WTC11 (cell line): ENCODE results near the gene PEX16. TPM values are rescaled to one million over a fixed set of nuclear protein-coding genes. Genes with fewer than 3 reads are reported as not detected.

ENCODE experiments used
- ATAC-seq: fragments of 200-7000 bp; cut with Tn5 transposase; 2 replicates; pipeline ENCODE4 v1.10.0; 2021; ENCODE audit warnings: mild to moderate bottlenecking, moderate library complexity
- CTCF ChIA-PET: fragments of 300-600 bp; sonication (Branson Sonifier 250); formaldehyde crosslinking; loops from one replicate; lab custom pipeline; 2021; ENCODE audit warnings: antibody characterized with exemption; lab: Charles Lee
- POLR2A ChIA-PET: fragments of 350-600 bp; sonication (Branson Sonifier 250); formaldehyde crosslinking; loops from one replicate; lab custom pipeline; 2021; ENCODE audit warnings: antibody characterized with exemption; lab: Charles Lee
- DNase-seq: peaks from one replicate; pipeline ENCODE4 v3.0.0; 2021; ENCODE audit warnings: low spot score
- H3K27ac Mint-ChIP-seq: 2 replicates; pipeline ENCODE4 v1.8.0; 2021; ENCODE audit warnings: mixed read lengths
- H3K27me3 Mint-ChIP-seq: 2 replicates; pipeline ENCODE4 v1.8.0; 2021; ENCODE audit warnings: low read depth, mild to moderate bottlenecking, moderate library complexity, mixed read lengths
- H3K36me3 Mint-ChIP-seq: 2 replicates; pipeline ENCODE4 v1.8.0; 2021; ENCODE audit warnings: mixed read lengths
- H3K4me1 Mint-ChIP-seq: 2 replicates; pipeline ENCODE4 v1.8.0; 2022; ENCODE audit warnings: mixed read lengths
- H3K4me3 Mint-ChIP-seq: 2 replicates; pipeline ENCODE4 v1.8.0; 2021; ENCODE audit warnings: mild to moderate bottlenecking, moderate library complexity, mixed read lengths
- H3K9me3 Mint-ChIP-seq: 2 replicates; pipeline ENCODE4 v1.8.0; 2021; ENCODE audit warnings: mixed read lengths
- ATF1 ChIP-seq: sonication (generic); formaldehyde crosslinking; IDR thresholded peaks from 2 replicates; pipeline ENCODE4 v1.8.1; 2023; ENCODE audit warnings: mild to moderate bottlenecking, moderate library complexity, missing genetic modification reagents
- ATF6 ChIP-seq: sonication (generic); formaldehyde crosslinking; IDR thresholded peaks from 2 replicates; pipeline ENCODE4 v1.8.1; 2023; ENCODE audit warnings: mild to moderate bottlenecking, missing genetic modification reagents
- CBFB ChIP-seq: sonication (generic); formaldehyde crosslinking; IDR thresholded peaks from 2 replicates; pipeline ENCODE4 v1.8.1; 2022; ENCODE audit warnings: mild to moderate bottlenecking, low read depth, missing genetic modification reagents
- CREM ChIP-seq: sonication (generic); formaldehyde crosslinking; IDR thresholded peaks from 2 replicates; pipeline ENCODE4 v1.8.1; 2022; ENCODE audit warnings: mild to moderate bottlenecking, missing genetic modification reagents, moderate library complexity
- ELF4 ChIP-seq: sonication (generic); formaldehyde crosslinking; IDR thresholded peaks from 2 replicates; pipeline ENCODE4 v1.8.1; 2022; ENCODE audit warnings: low read depth, mild to moderate bottlenecking, moderate library complexity, missing genetic modification reagents
- ERG ChIP-seq: fragments of 250-450 bp; sonication (Bioruptor Pico); IDR thresholded peaks from 2 replicates; pipeline ENCODE4 v1.8.0; 2021; ENCODE audit warnings: mild to moderate bottlenecking
- GABPB1 ChIP-seq: sonication (generic); formaldehyde crosslinking; IDR thresholded peaks from 2 replicates; pipeline ENCODE4 v1.8.1; 2023; ENCODE audit warnings: mild to moderate bottlenecking, missing genetic modification reagents
- IRF1 ChIP-seq: sonication (generic); formaldehyde crosslinking; IDR thresholded peaks from 2 replicates; pipeline ENCODE4 v1.8.0; 2023; ENCODE audit warnings: missing genetic modification reagents
- JAZF1 ChIP-seq: fragments of 250-450 bp; sonication (Bioruptor Pico); IDR thresholded peaks from 2 replicates; pipeline ENCODE4 v1.9.0; 2021; ENCODE audit warnings: moderate library complexity, mild to moderate bottlenecking, inconsistent platforms
- KAT7 ChIP-seq: sonication (generic); formaldehyde crosslinking; IDR thresholded peaks from 2 replicates; pipeline ENCODE4 v1.8.1; 2023; ENCODE audit warnings: missing genetic modification reagents, mild to moderate bottlenecking, borderline replicate concordance
- NFATC4 ChIP-seq: fragments of 250-450 bp; sonication (Bioruptor Pico); IDR thresholded peaks from 2 replicates; pipeline ENCODE4 v1.9.0; 2021; ENCODE audit warnings: mild to moderate bottlenecking
- NFE2L1 ChIP-seq: sonication (generic); formaldehyde crosslinking; IDR thresholded peaks from 2 replicates; pipeline ENCODE4 v1.8.1; 2023; ENCODE audit warnings: missing genetic modification reagents
- ZBTB21 ChIP-seq: sonication (generic); formaldehyde crosslinking; IDR thresholded peaks from 2 replicates; pipeline ENCODE4 v1.8.1; 2023; ENCODE audit warnings: mild to moderate bottlenecking, missing genetic modification reagents, borderline replicate concordance
- ZNF138 ChIP-seq: sonication (generic); formaldehyde crosslinking; conservative IDR thresholded peaks from 2 replicates; pipeline ENCODE4 v1.8.1; 2022; ENCODE audit warnings: mild to moderate bottlenecking, moderate library complexity, missing genetic modification reagents
- ZNF671 ChIP-seq: fragments of 250-450 bp; sonication (Bioruptor Pico); IDR thresholded peaks from 2 replicates; pipeline ENCODE4 v1.8.0; 2021; ENCODE audit warnings: mild to moderate bottlenecking
- total RNA-seq: library from RNA; stranded (reverse); gene quantifications from 3 replicates; pipeline ENCODE4 v1.2.3, GENCODE V29; 2021
- TF ChIP-seq, protein P1 (sequence below): sonication (generic); formaldehyde crosslinking; IDR thresholded peaks from 2 replicates; pipeline ENCODE4 v1.8.0; 2023; ENCODE audit warnings: missing genetic modification reagents, mild to moderate bottlenecking, borderline replicate concordance
- TF ChIP-seq, protein P2 (sequence below): sonication (generic); formaldehyde crosslinking; IDR thresholded peaks from 2 replicates; pipeline ENCODE4 v1.8.0; 2023; ENCODE audit warnings: mild to moderate bottlenecking, missing genetic modification reagents
- TF ChIP-seq, protein P3 (sequence below): sonication (generic); formaldehyde crosslinking; IDR thresholded peaks from 2 replicates; pipeline ENCODE4 v1.8.1; 2023; ENCODE audit warnings: mild to moderate bottlenecking, missing genetic modification reagents, moderate library complexity

The PEX16 gene
- total RNA-seq, 1 experiment from 2014 or later: 39.3 TPM

- TF ChIP-seq ATF1: no peak
These were observed 42.9 kb upstream of the PEX16 start (continued) for GRCh38 chr11:45960387-45961095.

DNA sequence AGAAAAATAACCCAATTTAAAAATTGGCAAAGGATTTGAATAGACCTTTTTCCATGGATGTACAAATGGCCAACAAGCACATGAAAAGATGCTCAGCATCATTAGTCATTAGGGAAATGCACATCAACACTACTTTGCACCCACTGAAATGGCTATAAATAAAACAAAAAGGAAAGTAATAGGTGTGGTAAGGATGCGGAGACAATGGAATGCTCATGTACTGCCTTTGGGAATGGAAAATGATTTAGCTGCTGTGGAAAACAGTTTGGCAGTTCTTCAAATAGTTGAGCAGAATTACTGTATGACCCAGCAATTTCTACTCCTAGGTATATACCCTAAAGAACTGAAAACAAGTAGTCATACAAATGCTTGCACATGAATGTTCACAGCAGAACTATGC, 42.2 kb upstream of the PEX16 start:
- Mint-ChIP-seq H3K9me3 (peaks cover 10% of the 10 kb centered on the region), H3K27me3 (no peaks in the 10 kb centered on the region), H3K4me1 (no peaks in the 10 kb centered on the region), H3K36me3 (peaks cover 14% of the 10 kb centered on the region), H3K4me3 (no peak overlapping the region), H3K27ac (no peak overlapping the region)
- TF ChIP-seq GABPB1 (CRISPR knock-in tag): no peak
- no peak for TF ChIP-seq IRF1 (CRISPR knock-in tag)
- TF ChIP-seq CBFB (CRISPR knock-in tag): no peak
- TF ChIP-seq ELF4 (CRISPR knock-in tag): no peak
- TF ChIP-seq, protein P1, sequence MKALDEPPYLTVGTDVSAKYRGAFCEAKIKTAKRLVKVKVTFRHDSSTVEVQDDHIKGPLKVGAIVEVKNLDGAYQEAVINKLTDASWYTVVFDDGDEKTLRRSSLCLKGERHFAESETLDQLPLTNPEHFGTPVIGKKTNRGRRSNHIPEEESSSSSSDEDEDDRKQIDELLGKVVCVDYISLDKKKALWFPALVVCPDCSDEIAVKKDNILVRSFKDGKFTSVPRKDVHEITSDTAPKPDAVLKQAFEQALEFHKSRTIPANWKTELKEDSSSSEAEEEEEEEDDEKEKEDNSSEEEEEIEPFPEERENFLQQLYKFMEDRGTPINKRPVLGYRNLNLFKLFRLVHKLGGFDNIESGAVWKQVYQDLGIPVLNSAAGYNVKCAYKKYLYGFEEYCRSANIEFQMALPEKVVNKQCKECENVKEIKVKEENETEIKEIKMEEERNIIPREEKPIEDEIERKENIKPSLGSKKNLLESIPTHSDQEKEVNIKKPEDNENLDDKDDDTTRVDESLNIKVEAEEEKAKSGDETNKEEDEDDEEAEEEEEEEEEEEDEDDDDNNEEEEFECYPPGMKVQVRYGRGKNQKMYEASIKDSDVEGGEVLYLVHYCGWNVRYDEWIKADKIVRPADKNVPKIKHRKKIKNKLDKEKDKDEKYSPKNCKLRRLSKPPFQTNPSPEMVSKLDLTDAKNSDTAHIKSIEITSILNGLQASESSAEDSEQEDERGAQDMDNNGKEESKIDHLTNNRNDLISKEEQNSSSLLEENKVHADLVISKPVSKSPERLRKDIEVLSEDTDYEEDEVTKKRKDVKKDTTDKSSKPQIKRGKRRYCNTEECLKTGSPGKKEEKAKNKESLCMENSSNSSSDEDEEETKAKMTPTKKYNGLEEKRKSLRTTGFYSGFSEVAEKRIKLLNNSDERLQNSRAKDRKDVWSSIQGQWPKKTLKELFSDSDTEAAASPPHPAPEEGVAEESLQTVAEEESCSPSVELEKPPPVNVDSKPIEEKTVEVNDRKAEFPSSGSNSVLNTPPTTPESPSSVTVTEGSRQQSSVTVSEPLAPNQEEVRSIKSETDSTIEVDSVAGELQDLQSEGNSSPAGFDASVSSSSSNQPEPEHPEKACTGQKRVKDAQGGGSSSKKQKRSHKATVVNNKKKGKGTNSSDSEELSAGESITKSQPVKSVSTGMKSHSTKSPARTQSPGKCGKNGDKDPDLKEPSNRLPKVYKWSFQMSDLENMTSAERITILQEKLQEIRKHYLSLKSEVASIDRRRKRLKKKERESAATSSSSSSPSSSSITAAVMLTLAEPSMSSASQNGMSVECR (CRISPR knock-in tag): no peak
- no peak for TF ChIP-seq ZBTB21 (CRISPR knock-in tag)
- TF ChIP-seq JAZF1 (CRISPR knock-in tag): no peak
- TF ChIP-seq KAT7 (CRISPR knock-in tag): no peak
- TF ChIP-seq NFE2L1: no peak
- TF ChIP-seq, protein P2, sequence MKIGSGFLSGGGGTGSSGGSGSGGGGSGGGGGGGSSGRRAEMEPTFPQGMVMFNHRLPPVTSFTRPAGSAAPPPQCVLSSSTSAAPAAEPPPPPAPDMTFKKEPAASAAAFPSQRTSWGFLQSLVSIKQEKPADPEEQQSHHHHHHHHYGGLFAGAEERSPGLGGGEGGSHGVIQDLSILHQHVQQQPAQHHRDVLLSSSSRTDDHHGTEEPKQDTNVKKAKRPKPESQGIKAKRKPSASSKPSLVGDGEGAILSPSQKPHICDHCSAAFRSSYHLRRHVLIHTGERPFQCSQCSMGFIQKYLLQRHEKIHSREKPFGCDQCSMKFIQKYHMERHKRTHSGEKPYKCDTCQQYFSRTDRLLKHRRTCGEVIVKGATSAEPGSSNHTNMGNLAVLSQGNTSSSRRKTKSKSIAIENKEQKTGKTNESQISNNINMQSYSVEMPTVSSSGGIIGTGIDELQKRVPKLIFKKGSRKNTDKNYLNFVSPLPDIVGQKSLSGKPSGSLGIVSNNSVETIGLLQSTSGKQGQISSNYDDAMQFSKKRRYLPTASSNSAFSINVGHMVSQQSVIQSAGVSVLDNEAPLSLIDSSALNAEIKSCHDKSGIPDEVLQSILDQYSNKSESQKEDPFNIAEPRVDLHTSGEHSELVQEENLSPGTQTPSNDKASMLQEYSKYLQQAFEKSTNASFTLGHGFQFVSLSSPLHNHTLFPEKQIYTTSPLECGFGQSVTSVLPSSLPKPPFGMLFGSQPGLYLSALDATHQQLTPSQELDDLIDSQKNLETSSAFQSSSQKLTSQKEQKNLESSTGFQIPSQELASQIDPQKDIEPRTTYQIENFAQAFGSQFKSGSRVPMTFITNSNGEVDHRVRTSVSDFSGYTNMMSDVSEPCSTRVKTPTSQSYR (CRISPR knock-in tag): no peak
- TF ChIP-seq NFATC4 (CRISPR knock-in tag): no peak
- no peak for TF ChIP-seq CREM (CRISPR knock-in tag)
- no peak for TF ChIP-seq ZNF138
- TF ChIP-seq ERG (CRISPR knock-in tag): no peak
- no peak for TF ChIP-seq ZNF671
- no peak for TF ChIP-seq ATF6
- TF ChIP-seq, protein P3, sequence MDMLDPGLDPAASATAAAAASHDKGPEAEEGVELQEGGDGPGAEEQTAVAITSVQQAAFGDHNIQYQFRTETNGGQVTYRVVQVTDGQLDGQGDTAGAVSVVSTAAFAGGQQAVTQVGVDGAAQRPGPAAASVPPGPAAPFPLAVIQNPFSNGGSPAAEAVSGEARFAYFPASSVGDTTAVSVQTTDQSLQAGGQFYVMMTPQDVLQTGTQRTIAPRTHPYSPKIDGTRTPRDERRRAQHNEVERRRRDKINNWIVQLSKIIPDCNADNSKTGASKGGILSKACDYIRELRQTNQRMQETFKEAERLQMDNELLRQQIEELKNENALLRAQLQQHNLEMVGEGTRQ (CRISPR knock-in tag): no peak
- no peak for ATAC-seq
- CTCF ChIA-PET: no interaction called here
- no peak for DNase-seq
- POLR2A ChIA-PET: no interaction called here
